Esophagus muscularis mucosa (tissue), 3 donors: ENCODE measurements around the gene GIMAP5.

Source experiments
- POLR2AphosphoS5 ChIP-seq, 2 donors: sonication (generic); formaldehyde crosslinking; IDR thresholded peaks; one replicate each; pipeline ENCODE4 v1.6.1; 2017; ENCODE audit warnings: antibody characterized with exemption in 2 of 2
- TF ChIP-seq, protein P1 (sequence below), 3 experiments: fragments of 200-600 bp in 2 of 3; fragments of 450-650 bp in 1 of 3; sonication (generic) in 2 of 3; IDR thresholded peaks; one replicate each; pipeline ENCODE4 v1.5.1; 2017 to 2019; ENCODE audit warnings: antibody characterized with exemption in 3 of 3, mild to moderate bottlenecking in 2 of 3, moderate library complexity in 1 of 3

DNA sequence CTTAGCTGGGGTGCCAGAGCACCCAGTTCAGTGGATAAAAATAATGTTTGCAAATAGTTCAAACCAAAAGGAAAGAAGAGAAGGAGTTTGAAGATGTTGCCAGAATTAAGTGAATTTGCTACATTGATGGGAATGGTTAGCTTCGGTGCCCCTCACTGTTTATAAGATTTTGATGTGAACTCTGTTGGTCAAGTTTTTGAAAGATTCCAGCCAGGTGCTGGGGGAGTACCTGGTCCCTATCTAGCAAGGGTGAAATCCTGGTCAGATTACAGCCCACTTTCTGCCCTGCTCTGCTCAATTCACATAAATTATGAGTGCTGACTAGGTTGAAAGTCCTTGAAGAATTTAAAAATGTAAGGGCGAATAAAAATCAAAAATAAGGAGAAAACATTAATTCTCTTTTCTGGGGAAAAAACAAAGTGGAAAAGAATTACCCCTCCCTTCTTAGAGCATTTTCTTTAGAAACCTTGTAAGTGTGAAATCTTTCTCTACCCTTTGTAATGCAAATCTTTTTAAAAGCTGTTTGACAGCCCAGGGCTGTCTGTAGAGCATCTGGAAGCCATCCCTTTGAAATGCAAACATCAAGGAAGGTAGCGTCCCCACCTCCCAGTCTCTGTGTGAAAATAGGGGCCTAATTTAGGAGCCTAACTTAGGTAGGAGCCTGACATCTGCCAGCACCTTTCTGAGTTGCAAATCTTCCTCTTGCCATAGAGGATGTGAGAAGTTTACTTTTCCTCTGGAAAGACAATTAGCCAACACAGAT is 1.4 kb upstream of the GIMAP5 start:
- TF ChIP-seq, protein P1, sequence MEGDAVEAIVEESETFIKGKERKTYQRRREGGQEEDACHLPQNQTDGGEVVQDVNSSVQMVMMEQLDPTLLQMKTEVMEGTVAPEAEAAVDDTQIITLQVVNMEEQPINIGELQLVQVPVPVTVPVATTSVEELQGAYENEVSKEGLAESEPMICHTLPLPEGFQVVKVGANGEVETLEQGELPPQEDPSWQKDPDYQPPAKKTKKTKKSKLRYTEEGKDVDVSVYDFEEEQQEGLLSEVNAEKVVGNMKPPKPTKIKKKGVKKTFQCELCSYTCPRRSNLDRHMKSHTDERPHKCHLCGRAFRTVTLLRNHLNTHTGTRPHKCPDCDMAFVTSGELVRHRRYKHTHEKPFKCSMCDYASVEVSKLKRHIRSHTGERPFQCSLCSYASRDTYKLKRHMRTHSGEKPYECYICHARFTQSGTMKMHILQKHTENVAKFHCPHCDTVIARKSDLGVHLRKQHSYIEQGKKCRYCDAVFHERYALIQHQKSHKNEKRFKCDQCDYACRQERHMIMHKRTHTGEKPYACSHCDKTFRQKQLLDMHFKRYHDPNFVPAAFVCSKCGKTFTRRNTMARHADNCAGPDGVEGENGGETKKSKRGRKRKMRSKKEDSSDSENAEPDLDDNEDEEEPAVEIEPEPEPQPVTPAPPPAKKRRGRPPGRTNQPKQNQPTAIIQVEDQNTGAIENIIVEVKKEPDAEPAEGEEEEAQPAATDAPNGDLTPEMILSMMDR (IDR thresholded peaks at IDR 0.05): no peak
- TF ChIP-seq POLR2AphosphoS5 (IDR thresholded peaks at IDR 0.05): no peak
